Measurements from ENCODE around the gene AP1G2. TPM values are rescaled to one million over a fixed set of nuclear protein-coding genes. Genes with fewer than 3 reads are reported as not detected.

AP1G2 gene
- total RNA-seq, 2 donors from 2014 or later, result 6.6 to 18.8 TPM

DNA sequence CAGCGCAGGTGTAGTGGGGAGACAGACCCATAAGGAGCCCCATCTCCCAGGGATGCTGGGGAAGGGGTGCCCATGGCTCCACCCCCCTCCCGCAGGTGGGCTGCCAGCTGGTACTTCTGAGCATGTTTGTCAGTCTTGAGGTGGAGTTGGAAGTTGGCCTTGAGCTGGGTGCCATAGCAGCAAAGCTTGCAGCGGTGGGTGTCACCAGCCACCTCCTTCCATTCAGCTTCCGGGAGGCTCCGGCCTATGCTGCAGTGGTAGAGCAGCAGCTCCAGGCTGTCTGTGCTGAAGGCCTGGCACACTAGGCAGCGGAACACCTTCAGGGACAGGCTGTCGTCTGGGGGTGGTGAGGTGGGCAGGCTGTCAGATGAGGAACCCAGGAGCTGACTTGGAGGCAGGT lies 34.9 kb downstream of the AP1G2 start:
- TF ChIP-seq, protein P1, sequence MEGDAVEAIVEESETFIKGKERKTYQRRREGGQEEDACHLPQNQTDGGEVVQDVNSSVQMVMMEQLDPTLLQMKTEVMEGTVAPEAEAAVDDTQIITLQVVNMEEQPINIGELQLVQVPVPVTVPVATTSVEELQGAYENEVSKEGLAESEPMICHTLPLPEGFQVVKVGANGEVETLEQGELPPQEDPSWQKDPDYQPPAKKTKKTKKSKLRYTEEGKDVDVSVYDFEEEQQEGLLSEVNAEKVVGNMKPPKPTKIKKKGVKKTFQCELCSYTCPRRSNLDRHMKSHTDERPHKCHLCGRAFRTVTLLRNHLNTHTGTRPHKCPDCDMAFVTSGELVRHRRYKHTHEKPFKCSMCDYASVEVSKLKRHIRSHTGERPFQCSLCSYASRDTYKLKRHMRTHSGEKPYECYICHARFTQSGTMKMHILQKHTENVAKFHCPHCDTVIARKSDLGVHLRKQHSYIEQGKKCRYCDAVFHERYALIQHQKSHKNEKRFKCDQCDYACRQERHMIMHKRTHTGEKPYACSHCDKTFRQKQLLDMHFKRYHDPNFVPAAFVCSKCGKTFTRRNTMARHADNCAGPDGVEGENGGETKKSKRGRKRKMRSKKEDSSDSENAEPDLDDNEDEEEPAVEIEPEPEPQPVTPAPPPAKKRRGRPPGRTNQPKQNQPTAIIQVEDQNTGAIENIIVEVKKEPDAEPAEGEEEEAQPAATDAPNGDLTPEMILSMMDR (IDR thresholded peaks at IDR 0.05), result no peak
- no peaks in the 10 kb centered on the region for H3K9me3 ChIP-seq
- DNase-seq (ENCODE audit: low spot score), result no peak
- H3K27me3 ChIP-seq, result no peaks in the 10 kb centered on the region
- H3K36me3 ChIP-seq, result no peaks in the 10 kb centered on the region
- H3K27ac ChIP-seq, result no peak overlapping the region
- no peaks in the 10 kb centered on the region for H3K4me1 ChIP-seq
- no peak overlapping the region for H3K4me3 ChIP-seq

DNA sequence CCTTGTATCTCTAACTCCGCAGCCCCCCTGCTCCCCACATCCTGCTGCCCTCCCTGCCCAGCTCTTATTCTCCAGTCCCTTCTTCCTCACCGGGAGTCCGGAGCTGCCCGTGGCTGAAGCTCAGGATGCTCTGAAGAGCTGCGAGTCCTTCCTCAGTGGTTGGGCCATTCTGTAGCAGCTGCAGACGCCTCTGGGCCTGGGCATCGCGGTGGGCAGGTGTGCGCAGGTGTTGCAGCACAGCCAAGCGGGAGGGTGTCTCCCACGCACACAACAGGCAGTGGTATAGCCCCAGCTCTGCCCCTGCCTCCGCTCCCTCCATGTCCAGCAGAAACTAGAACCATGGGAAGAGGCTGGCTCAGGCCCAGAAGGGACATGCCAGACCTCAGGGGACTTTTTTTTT lies 36.2 kb downstream of the AP1G2 start:
- Histone ChIP-seq H3K36me3 (no peaks in the 10 kb centered on the region), H3K27me3 (no peaks in the 10 kb centered on the region), H3K27ac (no peak overlapping the region), H3K4me3 (no peak overlapping the region), H3K9me3 (no peaks in the 10 kb centered on the region), H3K4me1 (no peaks in the 10 kb centered on the region)
- TF ChIP-seq, protein P1 (IDR thresholded peaks at IDR 0.05), result no peak
- DNase-seq (ENCODE audit: low spot score), result no peak

DNA sequence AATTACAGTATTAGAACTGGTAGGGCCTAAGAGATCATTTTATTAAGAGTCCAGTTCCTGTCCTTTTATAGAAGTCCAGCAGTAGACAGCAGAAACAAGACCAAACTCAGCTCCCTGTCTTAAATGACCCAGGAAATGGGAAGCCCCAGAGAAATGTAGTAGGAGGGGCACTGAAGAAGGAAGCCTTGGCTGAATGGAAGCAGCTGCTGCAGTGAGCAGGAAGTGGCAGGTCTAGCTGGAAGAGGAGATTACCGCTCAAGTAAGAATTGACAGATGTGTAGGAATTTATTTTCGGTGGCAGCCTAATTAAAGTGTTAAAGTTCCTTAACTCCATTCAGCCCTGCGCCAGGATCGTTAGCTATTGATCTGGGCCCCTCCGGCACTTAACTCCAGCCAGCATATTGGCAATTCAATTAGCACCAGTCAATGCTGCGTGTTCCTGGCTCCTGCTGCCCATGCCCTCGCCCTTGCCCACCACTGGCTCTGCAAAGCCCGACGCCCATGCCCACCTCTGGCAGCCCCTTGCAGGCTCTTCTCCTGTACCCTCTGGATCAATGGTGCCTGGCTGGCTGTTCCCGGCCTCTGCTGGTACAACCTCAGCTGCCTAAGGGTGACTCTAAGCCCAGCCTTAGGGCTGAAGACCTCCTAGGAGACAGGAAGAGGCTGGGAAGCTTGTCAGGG lies 37.1 kb downstream of the AP1G2 start:
- no peaks in the 10 kb centered on the region for H3K4me1 ChIP-seq
- H3K27ac ChIP-seq, result no peak overlapping the region
- TF ChIP-seq, protein P1 (IDR thresholded peaks at IDR 0.05), result no peak
- H3K36me3 ChIP-seq, result no peaks in the 10 kb centered on the region
- DNase-seq (ENCODE audit: low spot score), result no peak
- H3K27me3 ChIP-seq, result no peaks in the 10 kb centered on the region
- H3K9me3 ChIP-seq, result no peaks in the 10 kb centered on the region
- no peak overlapping the region for H3K4me3 ChIP-seq

DNA sequence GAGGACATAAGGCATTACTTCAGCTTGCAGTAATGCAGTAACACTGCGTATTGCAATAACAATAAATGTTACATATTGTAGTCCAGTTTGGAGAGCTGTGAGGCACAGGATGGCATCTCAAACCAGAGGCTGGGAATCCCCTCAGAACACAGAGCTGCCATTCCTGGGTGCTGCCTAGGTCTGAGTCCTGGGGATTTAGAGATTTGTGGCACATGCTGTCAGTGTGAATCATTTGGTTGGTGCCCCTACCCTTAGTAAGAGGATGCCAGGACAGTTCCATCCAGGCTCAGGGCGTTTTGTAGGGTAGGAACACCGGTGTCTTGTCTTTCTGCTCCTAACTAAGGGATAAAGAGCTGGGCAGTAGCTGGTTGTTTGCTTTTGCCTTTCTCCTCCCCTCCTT lies 38.6 kb downstream of the AP1G2 start:
- DNase-seq (ENCODE audit: low spot score), result no peak
- Histone ChIP-seq H3K27ac (no peak overlapping the region), H3K36me3 (no peaks in the 10 kb centered on the region), H3K4me1 (no peaks in the 10 kb centered on the region), H3K9me3 (no peaks in the 10 kb centered on the region), H3K27me3 (no peaks in the 10 kb centered on the region), H3K4me3 (no peak overlapping the region)
- TF ChIP-seq, protein P1 (IDR thresholded peaks at IDR 0.05), result no peak

DNA sequence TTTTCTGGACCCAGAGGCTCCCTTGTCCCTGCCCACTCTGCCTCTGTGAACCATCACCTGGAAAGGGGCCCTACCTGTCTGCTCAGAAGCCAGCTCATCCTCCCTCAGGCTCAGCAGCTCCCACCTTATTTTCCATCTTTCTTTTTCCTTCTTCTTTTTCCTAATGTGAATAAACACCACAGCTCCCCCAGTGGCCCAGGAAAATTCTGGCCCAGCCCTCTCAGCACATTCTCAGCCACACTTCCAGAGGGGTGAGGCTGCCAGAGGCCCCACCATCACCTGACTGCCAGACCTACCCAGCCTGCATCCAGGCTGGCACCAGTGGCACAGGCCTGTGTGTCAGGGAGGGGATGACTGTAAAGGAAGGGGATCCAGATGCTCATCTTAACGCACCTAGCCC lies 39.0 kb downstream of the AP1G2 start:
- TF ChIP-seq, protein P1 (IDR thresholded peaks at IDR 0.05), result no peak
- H3K27me3 ChIP-seq, result no peaks in the 10 kb centered on the region

DNA sequence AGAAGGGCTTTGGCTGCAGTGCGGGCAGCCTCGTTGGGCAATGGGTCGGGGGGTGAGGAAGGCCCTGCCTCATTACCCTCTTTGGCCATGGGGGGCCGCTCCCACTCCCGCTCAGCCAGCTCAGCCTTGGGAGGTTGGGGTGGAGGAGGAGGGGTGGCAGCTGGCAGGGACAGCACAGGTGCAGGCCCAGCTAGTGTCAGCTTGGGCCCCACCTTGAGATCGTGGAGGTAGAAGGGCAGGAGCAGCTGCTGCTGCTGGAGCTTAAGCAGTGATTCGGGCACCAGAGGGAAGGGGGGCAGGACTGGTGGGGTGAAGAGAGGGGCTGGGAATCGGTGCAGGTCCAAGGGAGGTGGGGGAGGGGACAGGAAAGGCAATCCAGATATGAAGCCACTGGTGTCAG lies 42.0 kb downstream of the AP1G2 start:
- H3K4me3 ChIP-seq, result no peak overlapping the region
- no peak for DNase-seq (ENCODE audit: low spot score)
- no peaks in the 10 kb centered on the region for H3K36me3 ChIP-seq
- no peaks in the 10 kb centered on the region for H3K27me3 ChIP-seq
- TF ChIP-seq, protein P1 (IDR thresholded peaks at IDR 0.05), result no peak
- no peaks in the 10 kb centered on the region for H3K4me1 ChIP-seq
- no peak overlapping the region for H3K27ac ChIP-seq
- no peaks in the 10 kb centered on the region for H3K9me3 ChIP-seq

More for the DNA sequence above, 39.0 kb downstream of the AP1G2 start:
- no peaks in the 10 kb centered on the region for H3K9me3 ChIP-seq
- no peak overlapping the region for H3K4me3 ChIP-seq
- H3K4me1 ChIP-seq, result no peaks in the 10 kb centered on the region
- H3K27ac ChIP-seq, result no peak overlapping the region
- no peaks in the 10 kb centered on the region for H3K36me3 ChIP-seq
- DNase-seq (ENCODE audit: low spot score), result no peak
